AG09309 (cell line): ENCODE results near the gene MED12L.
"Not testable (repeated sequence)": the region's sequence is repeated elsewhere in the genome, so short reads cannot be mapped to it uniquely, and the experiment has no call there.

Experiments
- DNase-seq: peaks from one replicate; pipeline ENCODE4 v3.0.0-alpha.2; 2010; ENCODE audit warnings: low read depth
- H3K4me3 ChIP-seq: 2 replicates; pipeline ENCODE4 v1.5.1; 2011; ENCODE audit warnings: mild to moderate bottlenecking, low read depth, low read length, moderate library complexity; ENCODE audit not compliant: control insufficient read depth
- CTCF ChIP-seq: IDR thresholded peaks from 2 replicates; pipeline ENCODE4 v1.5.1; 2011; ENCODE audit warnings: mild to moderate bottlenecking, low read depth, low read length, inconsistent platforms; ENCODE audit not compliant: insufficient read depth, control insufficient read depth; ENCODE audit errors: missing control alignments

Gene MED12L

GRCh38 chr3:151230646-151231045 is 145.2 kb downstream of the MED12L start:
- H3K4me3 ChIP-seq: no peak overlapping the region
- TF ChIP-seq CTCF: no peak
- no peak for DNase-seq

GRCh38 chr3:151232403-151232802 is 146.9 kb downstream of the MED12L start:
- H3K4me3 ChIP-seq: not testable (repeated sequence)

GRCh38 chr3:151232991-151233390 is 147.5 kb downstream of the MED12L start:
- TF ChIP-seq CTCF: no peak
- DNase-seq: no peak
- H3K4me3 ChIP-seq: no peak overlapping the region

More at GRCh38 chr3:151232403-151232802, 146.9 kb downstream of the MED12L start:
- not testable (repeated sequence) for DNase-seq

- no peak for TF ChIP-seq CTCF
Observed at GRCh38 chr3:151234825-151235224, 149.4 kb downstream of the MED12L start.

GRCh38 chr3:151236316-151236715 is 150.9 kb downstream of the MED12L start:
- no peak overlapping the region for H3K4me3 ChIP-seq
- no peak for TF ChIP-seq CTCF
- DNase-seq: no peak

More at GRCh38 chr3:151234825-151235224, 149.4 kb downstream of the MED12L start:
- no peak overlapping the region for H3K4me3 ChIP-seq
- no peak for DNase-seq

- H3K4me3 ChIP-seq: no peak overlapping the region
- DNase-seq: no peak
- no peak for TF ChIP-seq CTCF
Observed at GRCh38 chr3:151236736-151237135, 151.3 kb downstream of the MED12L start.

GRCh38 chr3:151242006-151242405 is 156.5 kb downstream of the MED12L start:
- not testable (repeated sequence) for DNase-seq

GRCh38 chr3:151248772-151249337 is 163.4 kb downstream of the MED12L start:
- no peak for TF ChIP-seq CTCF
- H3K4me3 ChIP-seq: no peak overlapping the region
- DNase-seq: no peak

More at GRCh38 chr3:151242006-151242405, 156.5 kb downstream of the MED12L start:
- H3K4me3 ChIP-seq: not testable (repeated sequence)
